GM18508 (cell line): Measurements from ENCODE around the gene EIF1.
"Not testable (repeated sequence)": the region's sequence is repeated elsewhere in the genome, so short reads cannot be mapped to it uniquely, and the experiment has no call there.

ENCODE experiments used
- ATAC-seq: cut with Tn5 transposase; IDR thresholded peaks from one replicate; pipeline ENCODE4 v1.9.1; 2021; ENCODE audit warnings: moderate number of reproducible peaks; ENCODE audit not compliant: insufficient read depth, unreplicated experiment

EIF1 gene

DNA sequence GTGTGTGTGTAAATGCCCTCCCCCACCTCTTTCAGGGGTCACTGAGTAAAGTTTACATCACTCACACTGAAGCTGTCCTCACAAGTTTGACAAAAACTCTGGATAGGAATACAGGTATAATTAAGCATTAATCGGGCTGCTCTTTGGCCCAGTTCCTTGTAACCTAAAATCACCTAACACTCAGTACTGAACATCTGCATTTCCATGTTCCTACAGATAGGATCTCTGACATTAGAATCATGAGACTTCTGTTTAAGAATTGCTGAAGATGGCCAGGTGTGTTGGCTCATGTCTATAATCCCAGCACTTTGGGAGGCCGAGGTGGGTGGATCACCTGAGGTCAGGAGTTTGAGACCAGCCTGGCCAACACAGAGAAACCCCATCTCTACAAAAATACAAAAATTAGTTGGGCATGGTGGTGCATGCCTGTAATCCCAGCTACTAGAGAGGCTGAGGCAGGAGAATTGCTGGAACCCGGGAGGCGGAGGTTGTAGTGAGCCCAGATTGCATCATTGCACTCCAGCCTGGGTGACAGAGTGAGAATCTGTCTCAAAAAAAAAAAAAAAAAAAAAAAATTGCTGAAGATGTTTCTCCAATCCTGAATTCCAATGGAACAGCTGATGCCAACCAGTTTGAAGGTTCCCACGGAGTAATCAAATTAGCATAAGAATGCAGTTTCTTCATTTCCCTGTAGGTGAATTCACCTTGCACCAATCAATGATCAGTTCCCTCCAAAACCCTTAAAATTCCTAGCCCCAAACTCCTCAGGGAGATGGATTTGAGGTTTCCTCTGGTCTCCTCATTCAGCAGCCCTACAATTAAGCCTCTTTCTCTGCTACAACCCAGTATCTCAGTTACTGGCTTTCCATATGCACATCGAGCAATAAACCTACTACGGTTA lies 13.3 kb upstream of the EIF1 start:
- not testable (repeated sequence) for ATAC-seq

DNA sequence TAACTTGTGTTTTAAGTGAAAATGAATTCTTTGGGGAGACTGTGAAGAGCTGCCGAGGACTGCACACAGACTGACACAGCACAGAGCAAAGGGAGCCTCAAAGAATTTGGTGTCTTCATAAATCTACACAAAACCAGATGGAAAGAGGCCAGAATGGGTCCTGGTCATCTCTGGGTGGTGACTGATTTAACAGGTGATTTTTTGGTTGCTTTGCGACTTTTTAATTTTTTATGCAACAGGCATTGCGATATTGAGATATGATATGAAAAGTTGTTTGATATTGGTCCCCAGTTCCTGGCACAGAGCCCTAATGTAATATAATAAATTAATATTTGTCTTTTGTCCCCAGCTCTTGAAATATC lies 12.6 kb upstream of the EIF1 start:
- ATAC-seq: no peak

DNA sequence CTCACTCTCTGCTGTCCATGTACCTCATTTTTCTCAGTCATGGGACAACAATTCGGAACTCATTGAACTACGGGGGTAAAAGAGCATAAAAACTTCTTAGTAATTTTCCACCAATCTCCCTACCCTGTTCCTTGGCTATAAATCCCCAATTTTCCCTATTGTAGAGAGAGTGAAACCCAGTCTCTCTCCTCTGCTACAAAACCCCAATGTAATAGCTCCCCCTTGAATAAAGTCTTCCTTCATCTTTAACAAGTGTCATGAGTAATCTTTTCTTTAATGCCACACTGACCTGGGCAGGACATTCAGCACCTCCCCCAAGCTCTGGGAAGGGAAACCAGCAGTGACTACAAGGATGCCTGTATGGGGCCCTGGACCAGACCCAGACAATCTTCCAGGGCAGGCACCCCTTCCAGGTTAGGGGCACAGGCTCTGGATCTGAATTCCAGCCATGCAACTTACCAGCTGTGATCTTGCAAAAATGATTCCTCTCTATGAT lies 10.2 kb upstream of the EIF1 start:
- no peak for ATAC-seq

DNA sequence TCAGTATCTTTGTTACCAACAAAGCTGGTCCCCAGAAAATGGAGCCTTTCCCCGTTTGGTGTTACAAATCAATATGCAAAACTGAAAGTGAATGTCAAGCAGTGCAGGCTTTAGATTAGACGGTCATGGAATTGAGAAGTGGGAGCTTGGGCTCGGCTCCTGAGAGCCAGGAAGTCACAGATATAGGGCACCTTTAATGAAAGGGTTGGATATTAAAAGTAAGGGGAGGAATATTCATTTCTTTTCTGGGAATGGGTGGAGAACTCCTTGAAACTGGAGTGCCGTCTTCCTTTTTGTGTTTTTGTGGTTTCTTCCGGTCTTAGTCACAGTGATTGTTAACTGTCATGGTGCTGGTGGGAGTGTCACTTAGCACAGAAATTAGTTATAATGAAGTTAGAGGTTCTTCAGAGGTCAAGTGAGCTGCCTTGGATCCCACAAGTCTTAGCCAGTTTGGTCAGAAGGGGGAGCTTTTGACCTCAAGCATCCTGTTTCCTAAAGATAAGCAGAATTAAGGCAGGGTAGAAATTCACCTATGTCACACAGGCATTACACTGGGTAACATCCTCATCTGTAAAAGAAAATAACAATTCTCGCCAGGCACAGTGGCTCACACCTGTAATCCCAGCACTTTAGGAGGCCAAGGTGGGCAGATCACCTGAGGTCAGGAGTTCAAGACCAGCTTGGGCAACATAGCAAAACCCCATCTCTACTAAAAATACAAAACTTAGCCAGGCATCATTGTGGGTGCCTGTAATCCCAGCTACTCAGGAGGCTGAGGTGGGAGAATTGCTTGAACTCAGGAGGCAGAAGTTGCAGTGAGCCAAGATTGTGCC lies 9.6 kb upstream of the EIF1 start:
- no peak for ATAC-seq

DNA sequence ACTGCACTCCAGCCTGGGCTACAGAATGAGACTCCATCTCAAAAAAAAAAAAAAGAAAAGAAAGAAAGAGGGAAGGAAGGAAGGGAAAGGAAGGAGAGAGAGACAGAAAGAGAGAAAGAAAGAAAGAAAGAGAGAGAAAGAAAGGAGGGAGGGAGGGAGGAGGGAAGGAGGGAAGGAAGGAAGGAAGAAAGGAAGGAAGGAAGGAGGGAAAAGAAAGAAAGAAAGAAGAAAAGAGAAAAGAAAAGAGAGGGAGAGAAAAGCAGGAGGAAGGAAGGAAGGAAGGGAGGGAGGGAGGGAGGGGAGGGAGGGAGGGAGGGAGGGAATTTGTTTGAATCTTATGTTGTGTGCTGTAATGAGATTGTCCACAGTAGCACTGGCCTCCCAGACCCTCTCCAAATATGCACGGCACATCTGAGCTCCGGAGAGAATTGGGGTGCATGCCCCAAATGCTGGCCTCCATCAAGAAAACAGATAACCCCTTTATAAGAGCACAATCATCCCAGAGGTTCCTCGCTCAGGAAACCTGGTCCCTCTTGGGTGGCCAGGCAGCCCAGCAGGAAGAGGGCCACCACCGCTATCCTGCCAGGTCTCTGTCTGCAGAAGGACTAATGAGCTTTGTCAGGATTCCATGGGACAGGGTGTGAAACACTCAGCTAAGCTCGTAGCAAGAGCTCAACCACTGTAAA lies 8.8 kb upstream of the EIF1 start:
- no peak for ATAC-seq

DNA sequence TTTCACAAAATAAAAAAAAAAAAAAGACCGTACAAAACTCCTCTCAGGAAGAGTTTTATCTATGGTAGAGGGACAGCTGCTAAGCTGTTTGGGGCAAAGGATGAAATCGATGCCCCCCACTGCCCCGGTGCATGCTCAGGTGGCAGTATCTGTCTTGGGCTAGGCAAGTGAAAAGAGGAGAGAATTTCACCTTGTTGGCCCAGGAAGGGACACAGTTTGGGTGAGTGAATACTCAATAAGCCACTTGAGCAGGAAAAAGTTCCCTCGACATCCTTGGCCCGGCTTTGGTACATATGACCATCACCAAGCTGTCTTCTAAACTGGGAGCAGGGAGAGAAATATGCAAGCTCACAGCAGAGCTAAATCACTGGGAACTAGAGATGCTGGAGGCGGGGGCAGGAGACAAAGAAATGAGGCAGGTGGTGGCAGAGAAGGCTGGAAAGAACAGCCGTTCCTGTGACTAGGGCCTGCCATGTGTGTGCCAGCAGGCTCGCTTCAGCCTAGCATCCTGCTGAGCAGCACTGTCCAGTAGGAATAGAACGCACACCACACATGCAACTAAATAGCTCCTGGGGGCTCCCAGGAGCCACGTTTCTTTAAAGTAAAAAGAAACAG lies 8.2 kb upstream of the EIF1 start:
- no peak for ATAC-seq

DNA sequence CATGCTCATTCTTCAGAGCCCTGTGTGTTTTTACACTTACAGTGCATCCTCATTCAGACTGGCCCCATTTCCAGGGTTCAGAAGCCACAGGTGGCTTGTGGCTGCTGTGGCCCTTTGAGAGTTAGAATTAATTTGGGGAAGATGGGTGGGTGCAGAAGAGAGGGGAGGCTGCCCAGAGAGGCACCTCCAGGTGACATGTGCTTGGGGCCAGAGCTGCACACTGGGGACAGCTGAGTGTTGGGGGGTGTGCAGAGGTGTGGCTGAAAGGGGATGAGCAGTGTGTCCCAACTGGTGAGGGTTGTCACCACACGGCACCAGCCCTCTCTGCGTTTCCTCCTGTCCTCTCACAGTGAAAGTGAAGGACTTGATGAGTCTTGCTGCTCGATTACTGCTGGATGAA lies 6.9 kb upstream of the EIF1 start:
- no peak for ATAC-seq

DNA sequence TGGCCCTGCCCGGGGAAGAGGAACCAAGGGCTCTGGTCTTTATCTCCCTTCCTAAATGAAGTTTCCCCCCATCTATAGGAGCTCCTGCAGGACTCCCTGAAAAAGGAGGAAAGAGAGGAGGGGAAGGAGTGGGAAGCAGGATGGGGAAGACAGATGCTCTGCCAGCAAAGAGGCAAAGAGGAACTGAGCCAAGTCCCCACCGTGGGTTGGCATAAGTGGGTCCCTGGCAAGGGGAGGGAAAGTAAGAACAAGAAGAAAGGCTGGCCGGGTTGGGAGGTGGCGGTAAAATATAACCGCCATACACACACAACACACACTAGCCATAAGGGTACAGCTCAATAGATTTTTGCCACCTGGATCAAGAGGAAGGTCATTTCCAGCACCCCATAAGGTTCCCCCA lies 6.1 kb upstream of the EIF1 start:
- no peak for ATAC-seq

DNA sequence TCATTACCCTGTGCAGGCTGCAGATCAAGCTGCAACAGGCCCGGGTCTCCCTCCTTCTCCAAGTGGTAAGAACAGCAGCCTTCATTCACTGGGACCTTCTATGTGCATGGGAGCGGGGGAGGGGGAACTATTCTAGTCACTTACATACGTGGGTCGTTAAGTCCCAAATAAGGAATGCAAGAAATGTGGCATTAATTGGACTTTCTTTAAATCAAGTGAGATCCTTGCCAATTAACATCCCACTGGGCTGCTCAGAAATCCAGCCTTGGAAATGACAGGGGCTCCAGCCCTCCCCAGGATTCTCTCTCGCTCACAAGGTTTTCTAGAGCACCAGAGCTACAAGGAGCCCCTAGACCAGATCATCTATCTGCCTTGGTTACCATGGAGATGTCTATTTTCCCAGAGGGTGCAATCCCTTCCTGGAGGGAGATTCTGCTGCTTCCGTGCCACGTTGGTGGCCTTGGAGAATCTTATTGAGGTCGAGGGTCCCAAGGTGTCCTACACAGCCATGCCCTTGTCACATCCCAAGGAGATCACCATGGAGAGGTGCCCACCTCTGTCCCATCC lies 5.2 kb upstream of the EIF1 start:
- ATAC-seq: no peak

DNA sequence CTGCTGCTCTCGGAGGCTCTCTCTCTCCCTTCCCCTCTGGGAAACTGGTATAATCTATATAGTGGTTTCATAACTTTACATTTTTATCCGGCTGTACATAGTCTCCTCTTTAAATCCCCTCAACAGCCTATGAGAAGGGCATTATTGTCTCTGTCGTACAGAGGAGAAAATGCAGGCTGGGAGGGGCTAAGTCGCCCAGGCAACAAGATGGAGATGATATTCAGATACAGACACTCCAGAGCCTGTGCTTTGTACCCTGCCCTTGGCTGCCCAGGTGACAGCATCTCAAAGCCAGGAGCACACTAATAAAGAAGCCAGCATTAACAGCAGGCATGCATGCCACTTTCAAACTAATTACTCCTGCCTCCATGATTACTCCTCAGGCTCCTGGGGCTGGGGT lies 4.7 kb upstream of the EIF1 start:
- no peak for ATAC-seq

DNA sequence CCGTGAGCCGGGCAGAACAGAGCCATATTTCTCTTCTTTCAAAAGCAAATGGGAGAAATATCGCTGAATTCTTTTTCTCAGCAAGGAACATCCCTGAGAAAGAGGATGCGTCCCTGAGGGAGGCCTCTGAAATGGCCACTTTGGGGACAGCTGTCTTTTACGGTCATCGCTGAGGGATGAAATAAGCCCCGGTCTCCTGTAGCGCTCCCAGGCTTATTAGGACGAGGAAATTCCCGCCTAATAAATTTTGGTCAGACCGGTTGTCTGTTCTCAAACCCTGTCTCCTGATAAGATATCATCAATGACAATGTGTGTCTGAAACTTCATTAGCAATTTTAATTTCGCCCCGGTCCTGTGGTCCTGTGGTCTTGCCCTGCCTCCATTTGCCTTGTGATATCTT lies 2.9 kb upstream of the EIF1 start:
- not testable (repeated sequence) for ATAC-seq

DNA sequence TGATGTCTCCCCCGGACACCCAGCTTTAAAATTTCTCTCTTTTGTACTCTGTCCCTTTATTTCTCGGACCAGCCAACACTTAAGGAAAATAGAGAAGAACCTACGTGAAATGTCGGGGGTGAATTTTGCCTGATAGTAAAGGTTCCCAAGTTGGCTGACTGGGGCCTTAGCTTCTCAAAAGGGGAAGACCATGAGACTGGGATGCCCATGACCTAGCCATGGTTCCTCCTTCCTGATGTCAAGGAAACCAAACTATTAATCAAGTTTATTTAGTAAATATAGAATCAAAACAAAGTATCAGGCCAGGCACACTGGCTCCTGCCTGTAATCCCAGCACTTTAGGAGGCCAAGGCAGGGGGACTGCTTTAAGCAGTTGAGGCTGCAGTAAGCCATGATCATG lies 2.4 kb upstream of the EIF1 start:
- no peak for ATAC-seq

DNA sequence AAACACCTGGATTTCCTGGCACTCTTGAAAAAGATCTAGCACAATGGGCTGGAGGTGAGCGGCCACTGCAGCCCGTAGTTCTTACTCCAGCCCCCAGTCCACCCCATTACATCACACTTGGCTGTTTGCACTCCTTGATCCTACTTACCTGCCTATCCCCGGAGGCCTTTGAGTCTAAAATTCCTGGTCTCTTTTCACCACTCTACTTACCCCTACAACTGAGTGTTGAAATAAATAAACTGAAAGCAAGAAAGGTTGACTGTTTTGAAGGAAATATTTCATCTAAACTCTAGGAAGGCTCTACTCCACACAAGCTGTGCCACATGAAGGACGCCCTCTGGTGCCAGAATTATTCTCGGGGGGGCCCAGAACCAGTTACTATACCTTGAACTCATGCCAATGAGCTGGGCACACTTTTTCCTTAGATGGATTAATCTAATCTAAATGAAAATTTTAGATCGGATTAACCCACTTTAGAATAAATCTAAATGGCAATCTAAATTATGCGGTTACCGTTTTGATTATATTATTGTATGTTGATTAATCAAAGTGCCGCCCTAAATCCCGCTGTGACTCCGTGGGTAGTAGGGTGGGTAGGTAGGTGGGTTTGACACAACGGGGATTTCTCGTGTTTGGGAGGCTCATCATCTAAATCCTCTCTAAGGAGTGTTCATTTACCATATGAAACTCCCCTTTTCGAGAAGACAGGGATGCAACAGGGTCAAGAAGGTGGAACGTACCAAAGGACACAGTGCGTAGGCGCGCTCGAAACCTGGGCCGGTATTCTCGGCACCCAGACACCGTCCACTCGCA lies 651 bp upstream of the EIF1 start:
- no peak for ATAC-seq

DNA sequence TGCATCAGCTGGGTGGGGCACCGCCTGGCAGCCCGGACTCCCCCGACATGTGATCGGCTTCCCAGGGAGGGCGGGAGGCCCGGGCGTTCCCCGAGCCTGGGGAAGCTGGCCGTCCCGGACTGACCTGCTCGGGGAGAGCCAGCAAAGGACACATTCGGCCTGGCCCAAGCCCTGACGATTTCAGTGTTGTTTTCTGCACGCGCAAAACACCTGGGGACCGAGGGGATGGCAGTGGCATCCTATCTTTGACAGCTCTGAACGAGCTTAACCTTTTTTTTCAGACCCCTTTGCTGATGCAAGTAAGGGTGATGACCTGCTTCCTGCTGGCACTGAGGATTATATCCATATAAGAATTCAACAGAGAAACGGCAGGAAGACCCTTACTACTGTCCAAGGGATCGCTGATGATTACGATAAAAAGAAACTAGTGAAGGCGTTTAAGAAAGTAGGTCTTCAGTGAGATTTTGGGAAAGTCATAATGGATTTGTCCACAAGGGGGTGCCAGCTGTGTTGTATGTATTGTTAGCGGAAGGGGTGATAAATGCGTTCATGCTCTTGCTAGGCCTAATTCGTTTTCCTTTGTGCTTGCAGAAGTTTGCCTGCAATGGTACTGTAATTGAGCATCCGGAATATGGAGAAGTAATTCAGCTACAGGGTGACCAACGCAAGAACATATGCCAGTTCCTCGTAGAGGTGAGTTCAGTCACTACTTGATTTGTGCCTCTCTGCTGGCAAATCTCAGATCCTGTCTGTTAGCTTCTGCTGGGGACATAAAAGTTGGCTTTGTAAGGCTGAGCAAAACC lies 1.0 kb downstream of the EIF1 start:
- no peak for ATAC-seq

DNA sequence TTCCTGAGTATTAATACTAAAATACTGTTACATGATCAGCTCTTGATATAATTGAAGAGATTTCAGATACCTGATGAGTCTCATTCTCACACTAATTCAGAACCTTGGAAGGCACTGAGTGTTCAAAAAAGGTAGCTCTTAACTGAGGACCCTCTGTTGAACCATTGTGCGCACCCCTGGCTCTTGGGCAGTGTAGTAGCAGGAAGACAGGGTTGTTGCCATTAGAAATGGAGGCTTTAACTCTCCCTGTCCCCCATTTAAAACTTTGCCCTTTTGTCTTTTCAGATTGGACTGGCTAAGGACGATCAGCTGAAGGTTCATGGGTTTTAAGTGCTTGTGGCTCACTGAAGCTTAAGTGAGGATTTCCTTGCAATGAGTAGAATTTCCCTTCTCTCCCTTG lies 1.8 kb downstream of the EIF1 start:
- ATAC-seq: no peak

DNA sequence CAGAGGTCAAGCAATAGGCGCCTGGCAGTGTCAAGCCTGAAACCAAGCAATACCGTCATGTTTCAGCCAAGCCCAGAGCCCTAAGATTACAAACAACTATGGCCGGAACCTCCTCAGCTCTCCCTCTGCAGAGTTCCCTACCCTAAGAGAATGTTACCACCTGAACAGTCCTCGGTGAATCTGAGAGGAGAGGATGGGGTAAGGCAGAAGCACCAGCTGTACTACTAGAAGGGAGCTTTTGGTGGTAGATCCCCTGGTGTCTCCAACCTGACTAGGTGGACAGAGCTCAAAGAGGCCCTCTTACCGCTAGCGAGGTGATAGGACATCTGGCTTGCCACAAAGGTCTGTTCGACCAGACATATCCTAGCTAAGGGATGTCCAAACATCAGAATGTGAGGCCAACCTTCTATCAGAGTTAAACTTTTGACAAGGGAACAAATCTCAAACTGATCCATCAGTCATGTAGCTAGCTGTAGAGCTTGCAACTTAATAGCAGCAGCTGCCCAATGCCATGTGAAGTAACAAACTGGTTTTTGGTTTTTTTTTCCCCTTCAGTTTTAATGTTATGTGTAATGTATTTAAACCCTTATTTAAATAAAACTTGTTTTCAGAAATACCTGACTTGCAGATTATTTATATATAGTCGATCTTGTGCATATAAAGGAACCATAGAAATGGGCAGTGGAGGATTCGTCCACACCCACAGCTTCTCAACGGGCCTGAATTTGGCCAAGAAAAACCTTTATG lies 2.5 kb downstream of the EIF1 start:
- no peak for ATAC-seq

DNA sequence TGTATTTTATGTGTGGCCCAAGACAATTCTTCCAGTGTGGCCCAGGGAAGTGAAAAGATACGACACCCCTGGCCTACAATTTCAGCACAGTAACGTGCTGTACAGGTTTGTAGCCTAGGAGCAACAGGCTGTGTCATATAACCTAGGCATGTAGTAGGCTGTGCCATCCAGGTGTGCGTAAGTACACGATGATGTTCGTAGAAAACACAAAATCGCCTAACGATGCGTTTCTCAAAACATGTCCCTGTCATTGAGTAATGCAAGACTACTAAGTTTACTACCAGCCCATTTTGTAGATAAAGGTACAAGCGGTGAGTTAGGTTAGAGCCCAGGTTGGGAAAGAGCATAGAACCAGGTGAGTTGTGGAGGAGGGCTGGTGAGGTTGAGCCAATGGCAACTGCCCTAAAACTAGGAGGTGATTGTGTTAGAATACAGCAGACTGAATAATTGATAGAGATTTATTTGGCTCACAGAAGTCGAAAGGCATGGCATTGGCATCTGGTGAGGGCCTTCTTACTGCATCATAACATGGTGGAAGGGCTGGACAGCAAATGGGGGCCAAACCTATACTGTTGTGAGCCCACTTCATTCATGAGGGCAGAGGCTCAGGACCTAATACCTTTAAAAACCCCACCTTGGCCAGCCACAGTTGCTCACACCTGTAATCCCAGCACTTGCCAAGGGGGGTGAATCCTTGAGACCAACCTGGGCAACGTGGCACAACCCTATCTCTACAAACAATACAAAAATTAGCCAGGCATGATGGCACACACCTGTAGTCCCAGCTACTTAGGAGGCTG lies 4.2 kb downstream of the EIF1 start:
- ATAC-seq: no peak
